Stimulated activated naive CD4-positive, alpha-beta T cell (primary cell): ENCODE data around the gene OR6K6.

Experiments
- DNase-seq, 6 experiments: peaks; one replicate each; lab custom pipeline; 2025; lab: John Stamatoyannopoulos, UW

Gene OR6K6

DNA sequence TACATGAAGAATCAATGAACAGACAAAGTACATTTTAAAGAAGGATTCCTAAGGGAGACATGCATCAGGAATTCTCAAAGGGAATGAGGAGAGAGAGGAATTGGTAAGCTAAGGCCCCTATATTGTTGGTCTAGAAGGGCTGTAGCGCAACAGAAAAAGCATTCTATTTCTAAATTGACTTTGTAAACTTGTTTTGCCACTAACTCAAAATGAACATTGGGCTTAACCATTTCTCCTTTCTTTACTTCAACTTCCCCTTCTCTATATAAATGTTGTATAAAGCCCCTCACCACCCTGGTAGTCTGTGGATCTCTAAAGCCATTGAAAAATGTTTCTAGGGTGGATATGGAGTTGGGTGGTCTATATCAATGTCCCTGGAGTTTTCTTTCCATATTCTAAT is 46.9 kb downstream of the OR6K6 start:
- no peak for DNase-seq

DNA sequence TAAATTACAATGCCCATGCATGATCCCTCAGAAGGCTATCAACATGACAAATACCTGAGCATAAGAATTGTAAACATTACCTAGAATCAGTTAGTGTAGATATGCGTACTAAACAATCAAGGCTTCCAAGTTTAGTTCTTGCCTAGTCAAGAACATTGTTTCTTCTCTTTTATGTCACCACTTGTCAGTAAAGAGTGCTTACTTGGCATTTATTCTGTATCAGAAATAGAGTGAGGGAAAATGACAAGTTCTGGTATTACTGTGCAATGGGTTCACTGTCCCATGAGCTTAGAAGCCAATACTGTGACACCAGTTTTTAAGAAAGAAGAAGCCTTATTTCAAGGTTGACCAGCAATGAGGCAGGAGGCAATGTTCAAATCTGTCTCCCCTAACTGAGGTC is 49.2 kb downstream of the OR6K6 start:
- DNase-seq = no peak
